ENCODE data around the gene PTPRE. TPM values are rescaled to one million over a fixed set of nuclear protein-coding genes. Genes with fewer than 3 reads are reported as not detected.

Gene PTPRE
- polyA plus RNA-seq, 1 donor from 2014 or later, result 4.1 TPM

- Histone ChIP-seq H2AFZ (ENCODE audit: low read depth, low read length) (no peak overlapping the region), H3F3A (ENCODE audit: insufficient read depth, low read length, poor library complexity, severe bottlenecking) (no peaks in the 10 kb centered on the region), H3K9me2 (ENCODE audit: insufficient read depth, low read length) (no peaks in the 10 kb centered on the region), H3K79me2 (replicated peaks; ENCODE audit: insufficient read depth, low read length) (no peaks in the 10 kb centered on the region), H4K20me1 (ENCODE audit: insufficient read depth) (no peaks in the 10 kb centered on the region), H3K9ac (ENCODE audit: low read length) (no peak overlapping the region), H3K4me3 (ENCODE audit: low read length) (no peak overlapping the region), H3K36me3 (ENCODE audit: insufficient read depth, low read length) (no peaks in the 10 kb centered on the region), H3K9me3 (ENCODE audit: low read length) (no peaks in the 10 kb centered on the region), H3K4me2 (ENCODE audit: low read length) (no peak overlapping the region), H3K27me3 (ENCODE audit: insufficient read depth, low read depth, low read length) (no peaks in the 10 kb centered on the region), H3K27ac (ENCODE audit: low read length) (no peak overlapping the region)
- TF ChIP-seq TAF1 (IDR thresholded peaks at IDR 0.05; ENCODE audit: low read depth), result no peak
- TF ChIP-seq SMC3 (conservative IDR thresholded peaks at IDR 0.05; ENCODE audit: poor library complexity), result no peak
- TF ChIP-seq REST (IDR thresholded peaks at IDR 0.05; ENCODE audit: borderline replicate concordance), result no peak
- no peak for TF ChIP-seq RAD21 (conservative IDR thresholded peaks at IDR 0.05)
These were observed 156.1 kb downstream of the PTPRE start for GRCh38 chr10:128062881-128063563.

DNA sequence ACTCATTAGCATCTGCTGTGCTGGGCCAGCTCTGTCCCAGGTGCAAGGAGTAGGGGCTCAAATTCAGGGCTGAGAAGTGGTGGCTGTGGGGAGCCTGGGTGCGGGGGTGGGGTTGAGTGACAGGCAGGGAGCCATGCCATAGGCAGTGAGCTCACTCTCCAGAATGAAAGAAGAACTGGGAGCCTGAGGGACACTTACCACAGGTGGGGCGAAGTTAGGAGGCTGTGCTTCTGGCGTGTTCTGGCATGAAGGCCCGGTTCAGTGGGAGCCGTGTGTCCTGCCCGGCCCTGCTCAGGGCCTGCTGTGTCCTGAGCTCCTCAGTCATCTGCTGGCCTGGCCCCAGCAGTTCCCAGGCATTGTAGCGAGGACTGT is 156.8 kb downstream of the PTPRE start:
- TF ChIP-seq CTCF (IDR thresholded peaks at IDR 0.05; ENCODE audit: poor library complexity, severe bottlenecking), result no peak
- TF ChIP-seq MXI1 (conservative IDR thresholded peaks at IDR 0.05; ENCODE audit: poor library complexity, severe bottlenecking), result no peak
- TF ChIP-seq SMC3 (conservative IDR thresholded peaks at IDR 0.05; ENCODE audit: poor library complexity), result no peak
- no peak for TF ChIP-seq EZH2 (IDR thresholded peaks at IDR 0.05; ENCODE audit: borderline replicate concordance, insufficient read depth, low read length, poor library complexity, severe bottlenecking)
- TF ChIP-seq EP300 (conservative IDR thresholded peaks at IDR 0.05; ENCODE audit: poor library complexity, severe bottlenecking), result no peak
- TF ChIP-seq POLR2AphosphoS5 (IDR thresholded peaks at IDR 0.05), result no peak
- no peak for TF ChIP-seq TAF1 (IDR thresholded peaks at IDR 0.05; ENCODE audit: low read depth)
- Histone ChIP-seq H3K27me3 (ENCODE audit: insufficient read depth, low read depth, low read length) (no peaks in the 10 kb centered on the region), H3K27ac (ENCODE audit: low read length) (no peak overlapping the region), H3K9ac (ENCODE audit: low read length) (no peak overlapping the region), H4K20me1 (ENCODE audit: insufficient read depth) (no peaks in the 10 kb centered on the region), H3K9me2 (ENCODE audit: insufficient read depth, low read length) (no peaks in the 10 kb centered on the region), H3K79me2 (replicated peaks; ENCODE audit: insufficient read depth, low read length) (no peaks in the 10 kb centered on the region), H2AFZ (ENCODE audit: low read depth, low read length) (no peak overlapping the region), H3K4me2 (ENCODE audit: low read length) (no peak overlapping the region), H3F3A (ENCODE audit: insufficient read depth, low read length, poor library complexity, severe bottlenecking) (no peaks in the 10 kb centered on the region), H3K4me3 (ENCODE audit: low read length) (no peak overlapping the region), H3K9me3 (ENCODE audit: low read length) (no peaks in the 10 kb centered on the region), H3K36me3 (ENCODE audit: insufficient read depth, low read length) (no peaks in the 10 kb centered on the region)

All from neural cell (in vitro differentiated cells).